NB4 (cell line): ENCODE measurements around the gene PIAS1.

Experiments used
- CTCF ChIP-seq: IDR thresholded peaks from one replicate; pipeline ENCODE4 v1.5.1; 2012; ENCODE audit warnings: low read depth, low read length
- MAX ChIP-seq: IDR thresholded peaks from 2 replicates; pipeline ENCODE4 v1.6.1; 2011; ENCODE audit warnings: low read depth, low read length
- MYC ChIP-seq: IDR thresholded peaks from 2 replicates; pipeline ENCODE4 v1.6.1; 2011; ENCODE audit warnings: low read depth, low read length
- POLR2A ChIP-seq: IDR thresholded peaks from 2 replicates; pipeline ENCODE4 v1.6.1; 2011; ENCODE audit warnings: mild to moderate bottlenecking; ENCODE audit not compliant: insufficient read length; ENCODE audit errors: extremely low read depth

GRCh38 chr15:68173119-68173518 lies 119.0 kb downstream of the PIAS1 start:
- TF ChIP-seq CTCF: no peak
- TF ChIP-seq MAX: no peak
- TF ChIP-seq POLR2A: no peak
- no peak for TF ChIP-seq MYC
